PC-9 (cell line): ENCODE results near the gene MARCHF3. TPM values are rescaled to one million over a fixed set of nuclear protein-coding genes. Genes with fewer than 3 reads are reported as not detected.

Source experiments
- BruUV-seq: library from RNA; stranded (reverse); fragments of 400-500 nt; replicated peaks from 2 replicates; lab custom pipeline; 2021; lab: Mats Ljungman, UMichigan
- CTCF ChIA-PET: fragments of 300-600 bp; sonication (Branson Sonifier 250); formaldehyde crosslinking; loops from one replicate; lab custom pipeline; 2022; ENCODE audit warnings: antibody characterized with exemption; lab: Charles Lee
- POLR2A ChIA-PET: fragments of 300-600 bp; sonication (Branson Sonifier 250); formaldehyde crosslinking; loops from one replicate; lab custom pipeline; 2022; ENCODE audit warnings: antibody characterized with exemption; ENCODE audit not compliant: unreplicated experiment; lab: Charles Lee
- DNase-seq, 2 experiments: peaks; one replicate each; pipeline versions ENCODE4 v3.0.0 to v3.0.0-alpha.2; 2015 to 2022; ENCODE audit warnings: mixed read lengths in 1 of 2
- H2AFZ ChIP-seq: fragments of 200-600 bp; sonication (generic); 2 replicates; pipeline ENCODE4 v1.8.1; 2017; ENCODE audit warnings: antibody characterized with exemption
- H3F3A ChIP-seq: fragments of 200-600 bp; sonication (generic); 2 replicates; pipeline ENCODE4 v1.8.1; 2017; ENCODE audit warnings: antibody characterized with exemption, mild to moderate bottlenecking, low read depth; ENCODE audit not compliant: insufficient read depth
- H3K27ac ChIP-seq: fragments of 200-600 bp; sonication (generic); 2 replicates; pipeline ENCODE4 v1.6.1; 2016; ENCODE audit warnings: mixed run types
- H3K27me3 ChIP-seq: fragments of 200-600 bp; sonication (generic); 2 replicates; pipeline ENCODE4 v1.6.1; 2016; ENCODE audit warnings: low read depth, mixed run types; ENCODE audit not compliant: insufficient read depth
- H3K36me3 ChIP-seq: fragments of 200-600 bp; sonication (generic); 2 replicates; pipeline ENCODE4 v1.6.1; 2016; ENCODE audit warnings: low read depth, mixed run types
- H3K4me1 ChIP-seq: fragments of 200-600 bp; sonication (generic); replicated peaks from 2 replicates; pipeline ENCODE4 v1.6.1; 2016; ENCODE audit warnings: mixed run types; ENCODE audit not compliant: insufficient read depth
- H3K4me2 ChIP-seq: fragments of 200-600 bp; sonication (generic); 2 replicates; pipeline ENCODE4 v1.6.1; 2017; ENCODE audit warnings: mixed run types
- H3K4me3 ChIP-seq: fragments of 200-600 bp; sonication (generic); 2 replicates; pipeline ENCODE4 v1.6.1; 2016; ENCODE audit warnings: mixed run types
- H3K79me2 ChIP-seq: fragments of 200-600 bp; sonication (generic); 2 replicates; pipeline ENCODE4 v1.6.1; 2017; ENCODE audit warnings: low read depth, mixed run types
- H3K9me2 ChIP-seq: fragments of 200-600 bp; sonication (generic); 2 replicates; pipeline ENCODE4 v1.8.1; 2017; ENCODE audit warnings: mild to moderate bottlenecking; ENCODE audit not compliant: insufficient read depth
- H3K9me3 ChIP-seq: fragments of 200-600 bp; sonication (generic); 2 replicates; pipeline ENCODE4 v1.8.1; 2016; ENCODE audit warnings: low read depth; ENCODE audit not compliant: insufficient read depth
- H4K20me1 ChIP-seq: fragments of 200-600 bp; sonication (generic); 2 replicates; pipeline ENCODE4 v1.8.1; 2017; ENCODE audit not compliant: insufficient read depth
- CTCF ChIP-seq: fragments of 200-600 bp; sonication (generic); conservative IDR thresholded peaks from 2 replicates; pipeline ENCODE4 v1.6.1; 2017; ENCODE audit warnings: mixed run types, antibody characterized with exemption, mild to moderate bottlenecking, moderate library complexity
- EZH2 ChIP-seq: fragments of 200-600 bp; sonication (generic); IDR thresholded peaks from 2 replicates; pipeline ENCODE4 v1.8.0; 2017; ENCODE audit warnings: antibody characterized with exemption, low read depth
- intact Hi-C: fragments of 100-400 bp; cut with micrococcal nuclease; formaldehyde crosslinking; loops from one replicate; pipeline ENCODE4 v1.10.0; 2022; ENCODE audit not compliant: unreplicated experiment
- total RNA-seq: library from RNA; stranded (reverse); gene quantifications from 2 replicates; pipeline ENCODE4 v1.2.3, GENCODE V29; 2021

The MARCHF3 gene
- total RNA-seq, 1 experiment from 2014 or later: 0.35 TPM

DNA sequence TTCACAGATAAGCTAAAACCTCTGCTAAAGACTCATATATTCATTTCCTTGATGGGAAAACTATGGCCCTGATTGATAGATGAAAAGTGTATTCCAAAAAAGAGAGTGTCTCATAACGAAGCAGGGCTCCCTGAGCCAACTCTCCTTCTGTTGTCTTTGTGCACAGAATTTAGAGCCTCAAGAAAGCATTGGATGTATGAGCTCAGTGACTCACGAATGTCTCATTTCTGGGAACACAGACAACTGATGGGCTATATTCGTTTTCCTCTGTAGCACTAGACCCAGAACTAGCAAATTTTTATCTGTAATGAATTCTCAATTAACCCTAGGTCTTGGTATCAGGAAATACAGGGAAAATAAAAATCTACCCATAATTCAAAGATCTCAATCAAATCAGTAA is 165.1 kb downstream of the MARCHF3 start:
- Histone ChIP-seq H3K4me1 (no peaks in the 10 kb centered on the region), H3K9me2 (no peaks in the 10 kb centered on the region), H3K4me2 (no peak overlapping the region), H3K4me3 (no peak overlapping the region), H3K9me3 (no peaks in the 10 kb centered on the region), H2AFZ (no peak overlapping the region), H3F3A (no peaks in the 10 kb centered on the region), H3K79me2 (no peaks in the 10 kb centered on the region), H4K20me1 (no peaks in the 10 kb centered on the region), H3K27me3 (no peaks in the 10 kb centered on the region), H3K36me3 (no peaks in the 10 kb centered on the region), H3K27ac (no peak overlapping the region)
- intact Hi-C loops: no loop called here
- ChIA-PET POLR2A (no interaction called here), CTCF (no interaction called here)
- DNase-seq: no peak
- no TSS peak for BruUV-seq
- no peak for TF ChIP-seq CTCF
- no peak for TF ChIP-seq EZH2

- Histone ChIP-seq H2AFZ (no peak overlapping the region), H3K9me3 (no peaks in the 10 kb centered on the region), H3K4me3 (no peak overlapping the region), H3K27me3 (no peaks in the 10 kb centered on the region), H3F3A (no peaks in the 10 kb centered on the region), H3K36me3 (no peaks in the 10 kb centered on the region), H3K4me1 (no peaks in the 10 kb centered on the region), H3K27ac (no peak overlapping the region), H3K79me2 (no peaks in the 10 kb centered on the region), H4K20me1 (no peaks in the 10 kb centered on the region), H3K9me2 (no peaks in the 10 kb centered on the region), H3K4me2 (no peak overlapping the region)
- ChIA-PET POLR2A (no interaction called here), CTCF (no interaction called here)
- intact Hi-C loops: no loop called here
- TF ChIP-seq CTCF (no peak), EZH2 (no peak)
- no peak for DNase-seq
- BruUV-seq: no TSS peak
Measured at GRCh38 chr5:126864042-126864688, 166.2 kb downstream of the MARCHF3 start.

GRCh38 chr5:126863402-126863801 is 167.0 kb downstream of the MARCHF3 start:
- no peaks in the 10 kb centered on the region for H3K27me3 ChIP-seq
- POLR2A ChIA-PET: no interaction called here
- no peak overlapping the region for H3K4me3 ChIP-seq
- DNase-seq: no peak
- no peaks in the 10 kb centered on the region for H3K9me3 ChIP-seq
- TF ChIP-seq EZH2: no peak
- no peak for TF ChIP-seq CTCF
- no peaks in the 10 kb centered on the region for H3K9me2 ChIP-seq
- CTCF ChIA-PET: no interaction called here
- no peaks in the 10 kb centered on the region for H3K36me3 ChIP-seq
- H3K79me2 ChIP-seq: no peaks in the 10 kb centered on the region
- H3K4me2 ChIP-seq: no peak overlapping the region
- H3F3A ChIP-seq: no peaks in the 10 kb centered on the region
- no peaks in the 10 kb centered on the region for H4K20me1 ChIP-seq
- no TSS peak for BruUV-seq
- H3K4me1 ChIP-seq: no peaks in the 10 kb centered on the region
- no peak overlapping the region for H3K27ac ChIP-seq
- intact Hi-C loops: no loop called here
- no peak overlapping the region for H2AFZ ChIP-seq
